Measurements from ENCODE around the gene ZNG1A.
"Not testable (repeated sequence)": the region's sequence is repeated elsewhere in the genome, so short reads cannot be mapped to it uniquely, and the experiment has no call there.

GRCh38 chr9:87860-88259, 91.0 kb downstream of the ZNG1A start:
- TF ChIP-seq CTCF (conservative IDR thresholded peaks at IDR 0.05; ENCODE audit: low read depth in 2 of 2); POLR2AphosphoS5 (IDR thresholded peaks at IDR 0.05; ENCODE audit: low read depth); STAT1 (IDR thresholded peaks at IDR 0.05; ENCODE audit: unreplicated experiment); EZH2phosphoT487 (IDR thresholded peaks at IDR 0.05; ENCODE audit: unreplicated experiment); REST (IDR thresholded peaks at IDR 0.05; ENCODE audit: unreplicated experiment); EZH2 (IDR thresholded peaks at IDR 0.05; ENCODE audit: low read depth, unreplicated experiment); JUNB (IDR thresholded peaks at IDR 0.05; ENCODE audit: unreplicated experiment); ZNF114 (CRISPR knock-in tag; IDR thresholded peaks at IDR 0.05); CREB1 (CRISPR knock-in tag; IDR thresholded peaks at IDR 0.05; ENCODE audit: low read depth); ETS1 (IDR thresholded peaks at IDR 0.05); NANOG (IDR thresholded peaks at IDR 0.05; ENCODE audit: borderline replicate concordance); ZNF331 (CRISPR knock-in tag; IDR thresholded peaks at IDR 0.05; ENCODE audit: low read depth); ZNF462 (CRISPR knock-in tag; IDR thresholded peaks at IDR 0.05): not testable (repeated sequence)
